Measurements from ENCODE around the gene FHIT.

The FHIT gene

GRCh38 chr3:61236556-61236955 is 14.7 kb downstream of the FHIT start:
- H3K27ac ChIP-seq, result no peak overlapping the region
- POLR2A ChIA-PET (ENCODE audit: low non-redundant PET), result no interaction called here
- CTCF ChIA-PET, result no interaction called here
- DNase-seq (ENCODE audit: low spot score), result no peak
- TF ChIP-seq CTCF (conservative IDR thresholded peaks at IDR 0.05; ENCODE audit: low read depth), result no peak

GRCh38 chr3:61233746-61234145 is 17.5 kb downstream of the FHIT start:
- POLR2A ChIA-PET (ENCODE audit: low non-redundant PET), result no interaction called here
- TF ChIP-seq CTCF (conservative IDR thresholded peaks at IDR 0.05; ENCODE audit: low read depth), result no peak
- H3K27ac ChIP-seq, result no peak overlapping the region
- CTCF ChIA-PET, result no interaction called here
- DNase-seq (ENCODE audit: low spot score), result no peak

- ChIA-PET CTCF (no interaction called here), POLR2A (ENCODE audit: low non-redundant PET) (no interaction called here)
- no peak for TF ChIP-seq CTCF (conservative IDR thresholded peaks at IDR 0.05; ENCODE audit: low read depth)
- H3K27ac ChIP-seq, result no peak overlapping the region
- no peak for DNase-seq (ENCODE audit: low spot score)
Observed at GRCh38 chr3:61231693-61232092, 19.6 kb downstream of the FHIT start.

- POLR2A ChIA-PET (ENCODE audit: low non-redundant PET), result no interaction called here
Observed at GRCh38 chr3:61227799-61228198, 23.5 kb downstream of the FHIT start.

GRCh38 chr3:61226166-61226686 is 25.0 kb downstream of the FHIT start:
- no peak for TF ChIP-seq CTCF (conservative IDR thresholded peaks at IDR 0.05; ENCODE audit: low read depth)
- DNase-seq (ENCODE audit: low spot score), result no peak
- H3K27ac ChIP-seq, result no peak overlapping the region
- ChIA-PET CTCF (interaction anchor here (0.6 kb wide), 1 partner anchor 314 kb away, joined by 3 read pairs; no protein-coding TSS in a partner anchor), POLR2A (ENCODE audit: low non-redundant PET) (no interaction called here)

More at GRCh38 chr3:61227799-61228198, 23.5 kb downstream of the FHIT start:
- CTCF ChIA-PET, result no interaction called here
- no peak for TF ChIP-seq CTCF (conservative IDR thresholded peaks at IDR 0.05; ENCODE audit: low read depth)
- no peak for DNase-seq (ENCODE audit: low spot score)
- H3K27ac ChIP-seq, result no peak overlapping the region

GRCh38 chr3:61224823-61225222 is 26.4 kb downstream of the FHIT start:
- ChIA-PET CTCF (interaction anchor here (1.1 kb wide), 1 partner anchor 10 kb away, joined by 3 read pairs; no protein-coding TSS in a partner anchor), POLR2A (ENCODE audit: low non-redundant PET) (no interaction called here)
- H3K27ac ChIP-seq, result no peak overlapping the region
- DNase-seq (ENCODE audit: low spot score), result no peak
- TF ChIP-seq CTCF (conservative IDR thresholded peaks at IDR 0.05; ENCODE audit: low read depth), result no peak
